Measurements from ENCODE around the gene DNLZ.

Gene DNLZ

DNA sequence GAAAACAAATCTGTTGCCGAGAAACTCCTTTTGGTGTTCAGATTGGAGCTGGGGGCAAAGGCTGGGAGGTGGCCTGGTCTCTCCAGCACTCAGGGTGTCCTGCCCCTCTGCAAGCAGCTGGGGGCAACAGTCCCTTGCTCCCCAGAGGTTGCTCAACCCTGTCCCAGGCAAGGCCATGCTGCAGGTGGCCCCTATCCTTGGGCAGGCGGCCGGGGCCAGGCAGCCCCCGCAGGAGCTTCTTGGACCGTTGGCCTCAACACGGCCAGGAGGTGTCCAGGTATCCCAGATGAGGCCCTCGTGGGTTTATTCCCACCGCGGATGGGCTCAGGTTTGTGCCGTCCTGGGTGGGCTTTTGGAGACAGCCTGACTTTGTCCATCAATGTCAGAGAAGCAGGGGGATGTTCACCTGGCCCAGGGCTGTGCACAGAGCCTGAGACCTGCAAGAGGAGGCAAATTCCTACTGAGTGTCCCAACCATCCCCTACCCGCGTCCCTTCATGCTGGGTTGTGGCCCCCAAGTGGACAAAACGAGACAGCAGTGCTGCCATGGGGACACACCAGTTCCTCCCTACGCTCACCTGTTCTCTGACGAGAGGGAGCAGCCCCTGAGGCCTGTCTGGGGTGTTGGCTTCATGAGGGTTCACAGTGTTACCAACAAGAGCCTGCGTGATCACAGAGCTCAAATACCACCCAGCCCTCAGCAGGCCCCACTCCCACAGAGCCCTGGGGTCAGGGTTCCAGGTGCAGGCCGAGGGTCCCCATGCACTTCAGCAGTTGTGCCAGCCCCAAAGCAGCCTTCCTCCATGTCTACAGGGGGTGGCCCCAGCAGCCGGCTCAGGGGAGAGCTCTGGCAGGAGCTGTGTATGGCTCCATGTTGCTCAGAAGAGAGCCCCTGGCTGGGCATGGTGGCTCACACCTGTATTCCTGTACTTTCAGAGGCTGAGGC, 50.2 kb downstream of the DNLZ start:
- Histone ChIP-seq H3K79me2 (no peaks in the 10 kb centered on the region), H3K4me2 (ENCODE audit: low read length) (no peak overlapping the region), H3K27me3 (ENCODE audit: control insufficient read depth, insufficient read depth, low read length) (no peaks in the 10 kb centered on the region), H2AFZ (no peak overlapping the region), H3K27ac (no peak overlapping the region), H3K36me3 (ENCODE audit: control insufficient read depth, insufficient read depth, low read length) (no peaks in the 10 kb centered on the region), H3K9me3 (ENCODE audit: control insufficient read depth, low read length) (no peaks in the 10 kb centered on the region), H3K4me1 (no peaks in the 10 kb centered on the region), H3K9ac (no peak overlapping the region), H3K4me3 (ENCODE audit: low read depth, low read length) (no peak overlapping the region)
- no peak for TF ChIP-seq CTCF (IDR thresholded peaks at IDR 0.05)

GRCh38 chr9:136312436-136312835, 51.1 kb downstream of the DNLZ start:
- peak; percentile 30 for TF ChIP-seq CTCF (IDR thresholded peaks at IDR 0.05)
- Histone ChIP-seq H3K36me3 (ENCODE audit: control insufficient read depth, insufficient read depth, low read length) (no peaks in the 10 kb centered on the region), H3K4me2 (ENCODE audit: low read length) (no peak overlapping the region), H3K27me3 (ENCODE audit: control insufficient read depth, insufficient read depth, low read length) (no peaks in the 10 kb centered on the region), H3K4me3 (ENCODE audit: low read depth, low read length) (no peak overlapping the region), H3K9me3 (ENCODE audit: control insufficient read depth, low read length) (no peaks in the 10 kb centered on the region), H3K27ac (no peak overlapping the region), H3K9ac (no peak overlapping the region), H2AFZ (no peak overlapping the region), H3K79me2 (no peaks in the 10 kb centered on the region), H3K4me1 (no peaks in the 10 kb centered on the region)

DNA sequence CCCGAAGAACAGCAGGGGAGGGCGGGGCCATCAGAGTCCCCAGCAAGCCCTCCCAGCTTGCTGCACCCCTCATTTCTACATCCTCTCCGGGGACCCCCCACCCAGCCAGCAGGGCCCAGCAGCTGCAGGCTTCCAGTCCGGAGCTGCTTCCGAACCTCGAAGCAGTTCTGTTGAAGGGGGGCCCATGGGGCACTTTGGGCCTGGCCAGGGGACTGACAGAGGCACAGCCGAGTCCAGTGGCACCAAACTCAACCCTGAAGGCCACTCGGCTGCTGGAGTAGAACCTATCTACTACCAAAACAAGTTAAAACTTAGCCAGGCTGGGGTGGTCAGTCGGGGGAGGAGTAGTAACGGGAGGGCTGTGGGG, 51.6 kb downstream of the DNLZ start:
- Histone ChIP-seq H2AFZ (no peak overlapping the region), H3K9ac (no peak overlapping the region), H3K27ac (no peak overlapping the region), H3K4me2 (ENCODE audit: low read length) (no peak overlapping the region), H3K4me1 (no peaks in the 10 kb centered on the region), H3K4me3 (ENCODE audit: low read depth, low read length) (no peak overlapping the region), H3K27me3 (ENCODE audit: control insufficient read depth, insufficient read depth, low read length) (no peaks in the 10 kb centered on the region), H3K79me2 (no peaks in the 10 kb centered on the region), H3K36me3 (ENCODE audit: control insufficient read depth, insufficient read depth, low read length) (no peaks in the 10 kb centered on the region), H3K9me3 (ENCODE audit: control insufficient read depth, low read length) (no peaks in the 10 kb centered on the region)
- TF ChIP-seq CTCF (IDR thresholded peaks at IDR 0.05) = no peak

- H3K27ac ChIP-seq = no peak overlapping the region
- no peaks in the 10 kb centered on the region for H3K27me3 ChIP-seq (ENCODE audit: control insufficient read depth, insufficient read depth, low read length)
- no peaks in the 10 kb centered on the region for H3K9me3 ChIP-seq (ENCODE audit: control insufficient read depth, low read length)
- no peak for TF ChIP-seq CTCF (IDR thresholded peaks at IDR 0.05)
- H3K36me3 ChIP-seq (ENCODE audit: control insufficient read depth, insufficient read depth, low read length) = no peaks in the 10 kb centered on the region
- H2AFZ ChIP-seq = no peak overlapping the region
- H3K9ac ChIP-seq = no peak overlapping the region
- H3K4me1 ChIP-seq = no peaks in the 10 kb centered on the region
- no peaks in the 10 kb centered on the region for H3K79me2 ChIP-seq
- H3K4me2 ChIP-seq (ENCODE audit: low read length) = no peak overlapping the region
- H3K4me3 ChIP-seq (ENCODE audit: low read depth, low read length) = no peak overlapping the region
These were observed 52.2 kb downstream of the DNLZ start for GRCh38 chr9:136311051-136312008.
